Gastroesophageal sphincter (tissue), 4 donors: ENCODE measurements around the gene SLIT3. TPM values are rescaled to one million over a fixed set of nuclear protein-coding genes. Genes with fewer than 3 reads are reported as not detected.

Experiments used
- ATAC-seq: fragments of 150-250 bp; one replicate; pipeline ENCODE4 v1.9.1; 2016; ENCODE audit warnings: mild to moderate bottlenecking, moderate library complexity
- H3K27ac ChIP-seq, 4 donors: fragments of 200-600 bp; sonication (generic) in 3 of 4; 1 replicate in 3 of 4; 2 replicates in 1 of 4; pipeline ENCODE4 v1.5.1; 2016 to 2019
- H3K27me3 ChIP-seq: fragments of 200-600 bp; sonication (generic); one replicate; pipeline ENCODE4 v1.5.1; 2019
- H3K36me3 ChIP-seq, 2 donors: fragments of 200-600 bp; sonication (generic); one replicate each; pipeline ENCODE4 v1.5.1; 2019; ENCODE audit warnings: control low read depth in 1 of 2
- H3K4me1 ChIP-seq, 3 donors: fragments of 200-600 bp; sonication (generic); 1 replicate in 2 of 3; 2 replicates in 1 of 3; pipeline ENCODE4 v1.5.1; 2016 to 2019; ENCODE audit warnings: control low read depth in 2 of 3
- H3K4me3 ChIP-seq, 2 donors: fragments of 200-600 bp; sonication (generic); one replicate each; pipeline ENCODE4 v1.5.1; 2019; ENCODE audit warnings: mild to moderate bottlenecking in 1 of 2, moderate library complexity in 1 of 2
- H3K9me3 ChIP-seq, 3 donors: fragments of 200-600 bp; sonication (generic); one replicate each; pipeline ENCODE4 v1.5.1; 2017 to 2019; ENCODE audit warnings: control low read depth in 2 of 3
- CTCF ChIP-seq, 4 experiments: fragments of 200-600 bp in 2 of 4; fragments of 450-650 bp in 2 of 4; sonication (generic) in 1 of 4; IDR thresholded peaks; one replicate each; pipeline ENCODE4 v1.5.1; 2017 to 2019; ENCODE audit warnings: antibody characterized with exemption in 4 of 4, mild to moderate bottlenecking in 2 of 4, moderate library complexity in 2 of 4
- EP300 ChIP-seq: sonication (generic); formaldehyde crosslinking; IDR thresholded peaks from one replicate; pipeline ENCODE4 v1.6.1; 2017; ENCODE audit warnings: antibody characterized with exemption, mild to moderate bottlenecking
- POLR2A ChIP-seq, 2 donors: fragments of 450-650 bp; IDR thresholded peaks; one replicate each; pipeline ENCODE4 v1.6.1; 2017; ENCODE audit warnings: antibody characterized with exemption in 2 of 2, mild to moderate bottlenecking in 2 of 2, moderate library complexity in 1 of 2
- POLR2AphosphoS5 ChIP-seq: sonication (generic); formaldehyde crosslinking; IDR thresholded peaks from one replicate; pipeline ENCODE4 v1.6.1; 2017; ENCODE audit warnings: antibody characterized with exemption
- WGBS, 2 donors: methylation state at CpG; one replicate each; pipeline ENCODE4 v1.1.5; 2018; ENCODE audit warnings: low coverage in 1 of 2; 5-methylcytosine and 5-hydroxymethylcytosine counted together
- total RNA-seq, 4 donors: library from RNA; depleted of rRNA; stranded (reverse); fragments of >200 nt; gene quantifications; one replicate each; pipeline ENCODE4 v1.1.0, GENCODE V29; 2016

Gene SLIT3
- total RNA-seq, 4 donors from 2014 or later = 29.6 to 76.3 (median 31.1) TPM

GRCh38 chr5:168695301-168695835, 605.6 kb downstream of the SLIT3 start:
- no peak for ATAC-seq
- H3K27me3 ChIP-seq = no peaks in the 10 kb centered on the region
- no peaks in the 10 kb centered on the region for H3K9me3 ChIP-seq
- WGBS, 2 donors = 79 to 81% methylated on average over 3 to 5 of the region's 5 CpGs
- peaks cover 0 to 4% (median 0%) of the 10 kb centered on the region in 3 donors for H3K4me1 ChIP-seq
- TF ChIP-seq POLR2AphosphoS5 = no peak
- no peak for TF ChIP-seq POLR2A (IDR thresholded peaks at IDR 0.05)
- no peak for TF ChIP-seq EP300
- TF ChIP-seq CTCF (IDR thresholded peaks at IDR 0.05) = no peak
- H3K4me3 ChIP-seq = no peak overlapping the region
- H3K36me3 ChIP-seq = peaks cover 0 to 48% of the 10 kb centered on the region in 2 donors
- H3K27ac ChIP-seq = no peak overlapping the region

- Histone ChIP-seq H3K4me3 (no peak overlapping the region), H3K27me3 (no peaks in the 10 kb centered on the region), H3K27ac (no peak overlapping the region), H3K36me3 (peaks cover 0 to 37% of the 10 kb centered on the region in 2 donors), H3K9me3 (no peaks in the 10 kb centered on the region), H3K4me1 (peaks cover 0 to 2% (median 0%) of the 10 kb centered on the region in 3 donors)
- 88 to 100% methylated on average over 1 of the region's 1 CpG for WGBS, 2 donors
- ATAC-seq = no peak
- TF ChIP-seq POLR2A (IDR thresholded peaks at IDR 0.05) = no peak
- TF ChIP-seq CTCF (IDR thresholded peaks at IDR 0.05) = no peak
- no peak for TF ChIP-seq POLR2AphosphoS5
- no peak for TF ChIP-seq EP300
Observed at GRCh38 chr5:168694289-168694688, 606.6 kb downstream of the SLIT3 start.

GRCh38 chr5:168693883-168694282, 607.1 kb downstream of the SLIT3 start:
- Histone ChIP-seq H3K36me3 (peaks cover 0 to 33% of the 10 kb centered on the region in 2 donors), H3K4me1 (no peaks in the 10 kb centered on the region), H3K27me3 (no peaks in the 10 kb centered on the region), H3K27ac (no peak overlapping the region), H3K9me3 (no peaks in the 10 kb centered on the region), H3K4me3 (no peak overlapping the region)
- WGBS, 2 donors = 76% methylated on average over 2 of the region's 3 CpGs; no CpG with 5 or more reads in 1 of the 2 donors
- no peak for ATAC-seq
- TF ChIP-seq CTCF (IDR thresholded peaks at IDR 0.05) (no peak), POLR2A (IDR thresholded peaks at IDR 0.05) (no peak), POLR2AphosphoS5 (no peak), EP300 (no peak)

GRCh38 chr5:168693297-168693696, 607.6 kb downstream of the SLIT3 start:
- Histone ChIP-seq H3K4me1 (no peaks in the 10 kb centered on the region), H3K4me3 (no peak overlapping the region), H3K36me3 (peaks cover 0 to 30% of the 10 kb centered on the region in 2 donors), H3K27me3 (no peaks in the 10 kb centered on the region), H3K9me3 (no peaks in the 10 kb centered on the region), H3K27ac (no peak overlapping the region)
- no peak for ATAC-seq
- 76 to 100% methylated on average over 1 to 4 of the region's 5 CpGs for WGBS, 2 donors
- no peak for TF ChIP-seq CTCF (IDR thresholded peaks at IDR 0.05)
- TF ChIP-seq POLR2A (IDR thresholded peaks at IDR 0.05) = no peak
- TF ChIP-seq EP300 = no peak
- no peak for TF ChIP-seq POLR2AphosphoS5

GRCh38 chr5:168691891-168692290, 609.0 kb downstream of the SLIT3 start:
- no peak for TF ChIP-seq POLR2AphosphoS5
- no peak for TF ChIP-seq EP300
- no peaks in the 10 kb centered on the region for H3K27me3 ChIP-seq
- H3K9me3 ChIP-seq = no peaks in the 10 kb centered on the region
- no peak for ATAC-seq
- H3K27ac ChIP-seq = no peak overlapping the region
- WGBS, 2 donors = 91 to 100% methylated on average over 1 to 3 of the region's 4 CpGs
- no peak overlapping the region for H3K4me3 ChIP-seq
- no peaks in the 10 kb centered on the region for H3K4me1 ChIP-seq
- H3K36me3 ChIP-seq = peaks cover 0 to 23% of the 10 kb centered on the region in 2 donors
